Liver (tissue), 3 donors: ENCODE measurements around the gene DSC1.

Source experiments
- EGR1 ChIP-seq, 2 donors: IDR thresholded peaks; 2 replicates each; pipeline ENCODE4 v1.6.1; 2016 to 2018; ENCODE audit warnings: antibody characterized with exemption in 2 of 2, low read depth in 2 of 2
- HNF4A ChIP-seq, 2 donors: conservative IDR thresholded peaks; 2 replicates each; pipeline ENCODE4 v1.6.1; 2016; ENCODE audit warnings: antibody characterized with exemption in 2 of 2, mild to moderate bottlenecking in 2 of 2
- JUND ChIP-seq, 2 donors: IDR thresholded peaks; 2 replicates each; pipeline ENCODE4 v1.6.1; 2016; ENCODE audit warnings: antibody characterized with exemption in 2 of 2
- TAF1 ChIP-seq: conservative IDR thresholded peaks from 2 replicates; pipeline ENCODE4 v1.6.1; 2016; ENCODE audit warnings: antibody characterized with exemption, mild to moderate bottlenecking
- TF ChIP-seq, protein P1 (sequence below): IDR thresholded peaks from 2 replicates; pipeline ENCODE4 v1.6.1; 2016; ENCODE audit warnings: antibody characterized with exemption
- TF ChIP-seq, protein P2 (sequence below): fragments of 150-350 bp; IDR thresholded peaks from 2 replicates; pipeline ENCODE4 v1.5.1; 2017; ENCODE audit warnings: improper control_type of control experiment, low read depth, low read length; ENCODE audit not compliant: missing input control
- TF ChIP-seq, protein P3 (sequence below): IDR thresholded peaks from 2 replicates; pipeline ENCODE4 v1.6.1; 2016; ENCODE audit warnings: antibody characterized with exemption, mild to moderate bottlenecking
- TF ChIP-seq, protein P4 (sequence below): IDR thresholded peaks from 2 replicates; pipeline ENCODE4 v1.6.1; 2016; ENCODE audit warnings: antibody characterized with exemption
- donor health status: healthy.
- donor health status: healthy.

DNA sequence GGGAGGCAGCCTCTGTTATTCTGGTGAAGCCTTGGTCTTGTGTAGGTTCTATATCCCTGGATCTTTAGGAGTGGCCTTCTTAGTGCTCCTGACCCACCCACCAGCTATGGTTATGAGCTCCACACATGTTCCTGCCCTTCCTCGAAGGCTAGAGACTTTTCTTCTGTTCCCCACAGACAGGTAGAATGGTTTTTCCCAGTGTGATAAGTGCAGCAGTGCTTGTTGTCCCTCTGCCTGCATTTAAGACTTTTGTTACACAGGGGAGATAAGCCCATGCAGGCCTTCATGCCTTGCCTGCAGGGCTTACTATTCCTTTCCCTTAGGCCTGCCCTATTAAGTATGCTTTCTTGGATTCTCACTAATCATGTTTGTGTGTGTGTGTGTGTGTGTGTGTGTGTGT, 48.4 kb upstream of the DSC1 start:
- TF ChIP-seq, protein P1, sequence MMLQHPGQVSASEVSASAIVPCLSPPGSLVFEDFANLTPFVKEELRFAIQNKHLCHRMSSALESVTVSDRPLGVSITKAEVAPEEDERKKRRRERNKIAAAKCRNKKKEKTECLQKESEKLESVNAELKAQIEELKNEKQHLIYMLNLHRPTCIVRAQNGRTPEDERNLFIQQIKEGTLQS, result no peak
- TF ChIP-seq, protein P2, sequence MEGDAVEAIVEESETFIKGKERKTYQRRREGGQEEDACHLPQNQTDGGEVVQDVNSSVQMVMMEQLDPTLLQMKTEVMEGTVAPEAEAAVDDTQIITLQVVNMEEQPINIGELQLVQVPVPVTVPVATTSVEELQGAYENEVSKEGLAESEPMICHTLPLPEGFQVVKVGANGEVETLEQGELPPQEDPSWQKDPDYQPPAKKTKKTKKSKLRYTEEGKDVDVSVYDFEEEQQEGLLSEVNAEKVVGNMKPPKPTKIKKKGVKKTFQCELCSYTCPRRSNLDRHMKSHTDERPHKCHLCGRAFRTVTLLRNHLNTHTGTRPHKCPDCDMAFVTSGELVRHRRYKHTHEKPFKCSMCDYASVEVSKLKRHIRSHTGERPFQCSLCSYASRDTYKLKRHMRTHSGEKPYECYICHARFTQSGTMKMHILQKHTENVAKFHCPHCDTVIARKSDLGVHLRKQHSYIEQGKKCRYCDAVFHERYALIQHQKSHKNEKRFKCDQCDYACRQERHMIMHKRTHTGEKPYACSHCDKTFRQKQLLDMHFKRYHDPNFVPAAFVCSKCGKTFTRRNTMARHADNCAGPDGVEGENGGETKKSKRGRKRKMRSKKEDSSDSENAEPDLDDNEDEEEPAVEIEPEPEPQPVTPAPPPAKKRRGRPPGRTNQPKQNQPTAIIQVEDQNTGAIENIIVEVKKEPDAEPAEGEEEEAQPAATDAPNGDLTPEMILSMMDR, result no peak
- TF ChIP-seq, protein P3, sequence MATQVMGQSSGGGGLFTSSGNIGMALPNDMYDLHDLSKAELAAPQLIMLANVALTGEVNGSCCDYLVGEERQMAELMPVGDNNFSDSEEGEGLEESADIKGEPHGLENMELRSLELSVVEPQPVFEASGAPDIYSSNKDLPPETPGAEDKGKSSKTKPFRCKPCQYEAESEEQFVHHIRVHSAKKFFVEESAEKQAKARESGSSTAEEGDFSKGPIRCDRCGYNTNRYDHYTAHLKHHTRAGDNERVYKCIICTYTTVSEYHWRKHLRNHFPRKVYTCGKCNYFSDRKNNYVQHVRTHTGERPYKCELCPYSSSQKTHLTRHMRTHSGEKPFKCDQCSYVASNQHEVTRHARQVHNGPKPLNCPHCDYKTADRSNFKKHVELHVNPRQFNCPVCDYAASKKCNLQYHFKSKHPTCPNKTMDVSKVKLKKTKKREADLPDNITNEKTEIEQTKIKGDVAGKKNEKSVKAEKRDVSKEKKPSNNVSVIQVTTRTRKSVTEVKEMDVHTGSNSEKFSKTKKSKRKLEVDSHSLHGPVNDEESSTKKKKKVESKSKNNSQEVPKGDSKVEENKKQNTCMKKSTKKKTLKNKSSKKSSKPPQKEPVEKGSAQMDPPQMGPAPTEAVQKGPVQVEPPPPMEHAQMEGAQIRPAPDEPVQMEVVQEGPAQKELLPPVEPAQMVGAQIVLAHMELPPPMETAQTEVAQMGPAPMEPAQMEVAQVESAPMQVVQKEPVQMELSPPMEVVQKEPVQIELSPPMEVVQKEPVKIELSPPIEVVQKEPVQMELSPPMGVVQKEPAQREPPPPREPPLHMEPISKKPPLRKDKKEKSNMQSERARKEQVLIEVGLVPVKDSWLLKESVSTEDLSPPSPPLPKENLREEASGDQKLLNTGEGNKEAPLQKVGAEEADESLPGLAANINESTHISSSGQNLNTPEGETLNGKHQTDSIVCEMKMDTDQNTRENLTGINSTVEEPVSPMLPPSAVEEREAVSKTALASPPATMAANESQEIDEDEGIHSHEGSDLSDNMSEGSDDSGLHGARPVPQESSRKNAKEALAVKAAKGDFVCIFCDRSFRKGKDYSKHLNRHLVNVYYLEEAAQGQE, result no peak
- TF ChIP-seq, protein P4, sequence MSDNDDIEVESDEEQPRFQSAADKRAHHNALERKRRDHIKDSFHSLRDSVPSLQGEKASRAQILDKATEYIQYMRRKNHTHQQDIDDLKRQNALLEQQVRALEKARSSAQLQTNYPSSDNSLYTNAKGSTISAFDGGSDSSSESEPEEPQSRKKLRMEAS, result no peak
- no peak for TF ChIP-seq JUND (IDR thresholded peaks at IDR 0.05)
- TF ChIP-seq EGR1 (IDR thresholded peaks at IDR 0.05; ENCODE audit: low read depth in 2 of 2), result no peak
- no peak for TF ChIP-seq TAF1
- TF ChIP-seq HNF4A (conservative IDR thresholded peaks at IDR 0.05), result no peak
